Dermis lymphatic vessel endothelial cell (primary cell): ENCODE results near the gene SKIL. TPM values are rescaled to one million over a fixed set of nuclear protein-coding genes. Genes with fewer than 3 reads are reported as not detected.

ENCODE experiments used
- total RNA-seq: library from RNA; depleted of rRNA; stranded (reverse); fragments of >200 nt; gene quantifications from 2 replicates; pipeline ENCODE4 v1.2.1, GENCODE V29; 2014

Gene SKIL
- 65.1 and 122 TPM in 2 replicates for total RNA-seq

DNA sequence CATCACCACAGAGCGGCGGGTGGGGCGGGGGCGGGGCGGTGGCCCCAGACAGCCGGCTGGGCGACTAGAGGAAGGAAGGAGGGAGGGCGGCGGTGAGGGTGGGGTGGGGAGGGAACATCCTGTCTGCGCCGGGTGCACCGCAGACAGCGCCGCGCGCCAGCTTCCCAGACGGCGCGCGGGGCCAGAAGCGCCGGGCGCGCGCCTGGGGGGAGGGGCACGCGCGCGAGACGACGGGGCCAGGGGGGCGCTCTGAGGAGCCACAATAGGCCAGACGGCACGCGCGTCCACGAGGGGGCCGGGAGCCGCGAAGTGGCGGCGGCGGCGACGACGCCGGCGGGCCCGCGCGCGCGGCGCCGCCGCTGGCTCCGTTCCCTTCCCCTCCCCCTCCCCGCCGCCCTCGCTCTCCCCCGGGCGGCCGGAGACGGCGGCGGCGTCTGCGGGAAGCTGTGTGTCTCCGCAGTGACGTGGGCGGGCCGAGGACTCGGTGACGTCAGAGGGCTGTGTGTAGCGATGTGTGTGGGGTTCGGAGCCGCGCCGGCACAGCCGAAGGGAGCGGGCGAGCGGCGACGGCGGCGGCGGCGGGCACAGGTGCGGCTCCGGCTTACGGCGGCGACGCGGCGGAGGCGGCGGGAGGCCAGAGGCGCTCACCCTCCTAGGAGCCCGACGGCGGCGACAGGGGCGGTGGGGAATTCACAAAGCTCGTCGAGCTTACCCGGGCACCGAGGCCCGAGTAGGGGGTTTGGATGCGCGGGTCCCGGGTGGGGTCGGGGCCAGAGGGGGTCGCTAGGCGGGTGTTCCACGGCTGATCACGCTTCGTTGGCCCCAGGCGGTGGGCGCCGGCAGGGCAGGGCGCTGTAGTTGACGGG lies at the start of gene SKIL:
SKIL (plus strand) TSS at position 540 of the 866 bp plus-strand sequence. CDS start 2,617 bp downstream, outside the sequence.

DNA sequence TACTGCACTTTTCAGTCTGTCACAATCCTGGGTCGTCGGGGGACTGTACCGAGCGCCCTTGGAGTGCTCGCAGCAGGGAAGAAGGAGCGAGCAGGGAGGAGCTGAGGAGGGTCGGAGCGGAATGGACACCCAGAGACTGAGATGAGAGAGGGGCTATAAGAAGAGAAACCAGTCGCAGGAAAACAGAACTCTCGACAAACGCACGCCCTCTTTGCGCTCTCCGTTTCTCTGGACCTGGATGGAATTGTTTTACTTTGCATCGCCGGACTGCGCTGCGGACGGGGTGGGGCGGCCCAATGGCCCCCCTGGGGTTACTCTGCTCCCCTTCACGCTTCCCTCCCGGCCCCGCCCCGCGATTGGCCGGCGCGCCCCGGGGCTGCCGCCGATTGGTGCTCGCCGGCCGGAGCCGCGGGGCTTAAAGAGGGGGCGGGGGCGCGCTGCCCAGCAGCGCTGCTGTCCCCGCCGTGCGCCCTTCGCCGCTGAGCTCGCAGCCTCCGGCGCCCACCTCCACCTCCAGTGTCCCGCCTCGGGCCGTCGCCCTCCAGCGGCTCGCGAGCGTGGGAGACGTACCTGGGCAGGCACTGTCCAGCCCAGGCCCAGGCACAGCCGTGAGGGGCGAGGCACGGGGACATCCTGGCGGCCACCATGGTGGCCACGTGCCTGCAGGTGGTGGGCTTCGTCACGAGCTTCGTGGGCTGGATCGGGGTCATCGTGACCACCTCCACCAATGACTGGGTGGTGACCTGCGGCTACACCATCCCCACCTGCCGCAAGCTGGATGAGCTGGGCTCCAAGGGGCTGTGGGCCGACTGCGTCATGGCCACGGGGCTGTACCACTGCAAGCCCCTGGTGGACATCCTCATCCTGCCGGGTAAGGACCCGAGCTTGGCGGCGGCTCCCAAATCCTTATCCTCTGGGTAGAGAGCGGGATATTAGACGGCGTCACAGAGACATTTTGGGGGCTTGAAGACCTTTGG lies 61.2 kb downstream of the SKIL start, which contains the start of gene CLDN11:
CLDN11 (plus strand) TSS at position 447 of the 977 bp plus-strand sequence; CDS start at position 646, 199 bp downstream.

Other genes starting within 250 kb of the SKIL start
- 15.8 and 18.0 TPM in 2 replicates for gene PHC3, start 176.0 kb upstream of the SKIL start, total RNA-seq
- gene PRKCI, start 135.3 kb upstream of the SKIL start, total RNA-seq = 20.6 and 25.0 TPM in 2 replicates
- gene CLDN11, start 61.2 kb downstream of the SKIL start, total RNA-seq = 47.5 and 90.1 TPM in 2 replicates
- under 0.01 and 0.11 TPM in 2 replicates for gene SLC7A14, start 228.4 kb downstream of the SKIL start, total RNA-seq